Nucleus accumbens (tissue), 56 donors: ENCODE data around the gene CYTIP.
"Not testable (repeated sequence)": the region's sequence is repeated elsewhere in the genome, so short reads cannot be mapped to it uniquely, and the experiment has no call there.

ENCODE experiments used
- DNase-seq, 56 donors: peaks; one replicate each; lab custom pipeline; 2025; lab: John Stamatoyannopoulos, UW

CYTIP gene

DNA sequence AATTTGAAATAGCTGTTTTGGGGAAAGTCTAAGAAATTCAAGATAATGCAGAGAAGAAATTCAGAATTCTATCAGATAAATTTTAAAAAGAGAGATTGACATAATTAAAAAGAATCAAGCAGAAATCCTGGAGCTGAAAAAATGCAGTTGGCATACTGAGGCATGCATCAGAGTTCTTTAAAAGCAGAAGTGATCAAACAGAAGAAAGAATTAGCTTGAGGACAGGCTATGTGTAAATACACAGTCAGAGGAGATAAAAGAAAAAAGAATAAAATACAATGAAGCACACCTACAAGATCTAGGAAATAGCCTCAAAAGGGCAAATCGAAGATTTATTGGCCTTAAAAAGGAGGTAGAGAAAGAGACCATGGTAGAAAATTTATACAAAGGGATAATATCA lies 57.1 kb downstream of the CYTIP start:
- DNase-seq = no peak

DNA sequence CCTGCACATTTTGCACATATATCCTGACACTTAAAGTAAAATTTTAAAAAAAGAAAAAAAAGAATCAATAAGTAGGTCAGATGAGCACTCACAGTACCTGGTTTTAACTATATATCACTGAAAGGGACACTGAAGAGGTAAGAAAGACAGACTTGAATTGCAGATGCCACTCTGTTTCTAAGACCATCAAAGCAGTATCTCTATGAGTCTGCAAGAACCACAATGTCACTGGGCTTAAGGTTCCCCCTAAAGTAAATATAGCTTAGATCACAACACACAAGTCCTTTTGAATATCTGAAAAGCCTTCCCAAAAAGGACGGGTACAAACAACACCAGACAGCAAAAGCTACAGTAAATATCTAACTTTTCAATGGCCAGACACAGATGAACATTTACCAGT lies 57.6 kb downstream of the CYTIP start:
- no peak for DNase-seq

DNA sequence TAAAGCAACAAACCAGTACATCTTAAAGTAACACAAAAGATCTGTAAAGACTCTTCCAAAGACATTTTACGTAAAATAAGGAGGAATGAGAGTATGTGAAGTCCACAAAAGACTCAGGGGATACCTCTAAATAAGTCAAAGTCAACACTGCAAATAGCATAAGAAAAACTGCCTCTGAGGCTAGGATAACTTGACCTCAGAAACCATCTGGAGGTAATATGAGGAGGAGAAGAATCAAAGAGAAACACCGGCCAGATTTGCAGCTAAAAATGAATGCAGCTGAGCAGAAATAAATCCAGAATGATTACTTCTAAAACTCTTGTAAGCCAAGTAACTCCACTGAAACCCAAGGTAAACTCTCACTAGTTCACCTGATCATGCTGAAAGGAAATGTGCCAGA lies 66.0 kb downstream of the CYTIP start:
- DNase-seq = no peak

DNA sequence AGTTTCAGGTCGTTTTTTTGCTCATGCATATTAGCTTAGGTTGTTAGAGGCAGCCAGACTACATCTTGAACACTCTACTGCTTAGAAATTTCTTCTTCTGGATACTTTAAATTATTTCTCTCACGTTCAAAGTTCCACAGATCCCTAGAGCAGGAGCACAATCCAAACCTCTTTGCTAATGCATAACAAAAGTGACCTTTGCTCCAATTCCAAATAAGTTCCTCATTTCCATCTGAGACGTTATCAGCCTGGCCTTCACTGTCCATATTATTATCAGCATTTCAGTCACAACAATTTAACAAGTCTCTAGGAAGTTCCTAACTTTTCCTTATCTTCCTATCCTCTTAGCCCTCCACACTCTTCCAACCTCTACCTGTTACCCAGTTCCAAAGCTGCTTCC lies 67.8 kb downstream of the CYTIP start:
- DNase-seq = no peak

DNA sequence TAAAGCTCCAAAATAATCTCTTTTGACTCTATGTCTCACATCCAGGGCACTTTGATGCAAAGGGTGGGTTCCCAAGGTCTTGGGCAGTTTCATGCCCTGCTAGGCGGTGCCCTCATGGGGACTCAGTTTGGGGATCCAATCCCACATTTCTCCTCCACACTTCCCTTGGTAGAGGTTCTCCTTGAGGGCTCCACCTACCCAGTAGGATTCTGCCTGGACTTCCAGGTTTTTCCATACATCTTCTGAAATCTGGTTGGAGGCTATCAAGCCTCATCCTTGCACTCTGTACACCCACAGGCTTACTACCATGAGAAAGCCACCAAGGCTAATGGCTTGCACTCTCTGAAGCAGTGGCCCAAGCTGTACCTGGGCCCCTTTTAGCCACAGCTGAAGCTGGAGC lies 68.5 kb downstream of the CYTIP start:
- DNase-seq = no peak

DNA sequence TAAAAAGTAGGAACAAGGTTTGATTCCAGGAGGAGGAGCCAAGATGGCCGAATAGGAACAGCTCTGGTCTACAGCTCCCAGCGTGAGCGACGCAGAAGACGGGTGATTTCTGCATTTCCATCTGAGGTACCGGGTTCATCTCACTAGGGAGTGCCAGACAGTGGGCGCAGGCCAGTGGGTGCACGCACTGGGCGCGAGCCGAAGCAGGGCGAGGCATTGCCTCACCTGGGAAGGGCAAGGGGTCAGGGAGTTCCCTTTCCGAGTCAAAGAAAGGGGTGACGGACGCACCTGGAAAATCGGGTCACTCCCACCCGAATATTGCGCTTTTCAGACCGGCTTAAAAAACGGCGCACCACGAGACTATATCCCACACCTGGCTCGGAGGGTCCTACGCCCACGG lies 75.4 kb downstream of the CYTIP start:
- not testable (repeated sequence) for DNase-seq

DNA sequence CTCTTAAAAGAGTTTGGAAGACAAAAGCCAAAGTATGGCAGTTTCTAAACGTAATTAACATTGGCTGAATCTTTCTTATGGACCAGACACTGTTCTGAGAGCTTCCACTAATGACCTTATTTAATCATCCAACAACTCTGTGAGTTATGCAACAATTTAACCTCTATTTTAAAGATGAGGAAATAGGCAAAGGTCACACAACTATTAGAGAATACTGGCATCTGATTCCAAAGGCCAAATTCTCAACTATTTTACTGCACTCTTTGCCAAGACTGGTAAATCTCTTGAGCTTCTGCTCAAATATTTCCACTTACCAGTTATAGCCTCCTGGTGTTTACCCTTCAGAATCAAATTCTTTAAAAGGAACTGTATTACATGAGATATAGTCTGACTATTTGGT lies 76.2 kb downstream of the CYTIP start:
- no peak for DNase-seq
